IPS-18a (cell line): ENCODE data around the gene MTCL3.

Experiments
- H3K27ac ChIP-seq: one replicate; pipeline ENCODE4 v1.5.1; 2013; ENCODE audit warnings: low read length
- H3K27me3 ChIP-seq: one replicate; pipeline ENCODE4 v1.6.1; 2013; ENCODE audit warnings: mild to moderate bottlenecking, low read length; ENCODE audit not compliant: control insufficient read depth, insufficient read depth
- H3K36me3 ChIP-seq: one replicate; pipeline ENCODE4 v1.6.1; 2013; ENCODE audit warnings: low read depth, low read length; ENCODE audit not compliant: control insufficient read depth
- H3K4me1 ChIP-seq: one replicate; pipeline ENCODE4 v1.6.1; 2013; ENCODE audit warnings: low read depth, low read length; ENCODE audit not compliant: control insufficient read depth
- H3K4me3 ChIP-seq: one replicate; pipeline ENCODE4 v1.5.1; 2013; ENCODE audit warnings: low read length
- H3K9ac ChIP-seq: one replicate; pipeline ENCODE4 v1.6.1; 2013; ENCODE audit warnings: mild to moderate bottlenecking, low read length, moderate library complexity
- H3K9me3 ChIP-seq: one replicate; pipeline ENCODE4 v1.6.1; 2013; ENCODE audit warnings: low read depth, low read length; ENCODE audit not compliant: control insufficient read depth

Gene MTCL3

GRCh38 chr6:127514773-127515227 is 4.3 kb downstream of the MTCL3 start:
- H3K36me3 ChIP-seq: peaks cover 37% of the 10 kb centered on the region
- H3K4me1 ChIP-seq: peaks cover 12% of the 10 kb centered on the region
- no peak overlapping the region for H3K27ac ChIP-seq
- peak overlapping the region; percentile 91 for H3K4me3 ChIP-seq
- H3K27me3 ChIP-seq: peaks cover 15% of the 10 kb centered on the region
- no peaks in the 10 kb centered on the region for H3K9me3 ChIP-seq
- H3K9ac ChIP-seq: no peak overlapping the region

- Histone ChIP-seq H3K4me1 (peaks cover 11% of the 10 kb centered on the region), H3K4me3 (peak overlapping the region; percentile 91), H3K36me3 (peaks cover 42% of the 10 kb centered on the region), H3K9me3 (no peaks in the 10 kb centered on the region), H3K27ac (no peak overlapping the region), H3K9ac (no peak overlapping the region), H3K27me3 (peaks cover 15% of the 10 kb centered on the region)
Measured at GRCh38 chr6:127514179-127514772, 4.9 kb downstream of the MTCL3 start.

GRCh38 chr6:127513425-127513824 is 5.7 kb downstream of the MTCL3 start:
- Histone ChIP-seq H3K4me1 (peaks cover 11% of the 10 kb centered on the region), H3K27ac (no peak overlapping the region), H3K27me3 (peaks cover 15% of the 10 kb centered on the region), H3K36me3 (peaks cover 47% of the 10 kb centered on the region), H3K9ac (no peak overlapping the region), H3K4me3 (no peak overlapping the region), H3K9me3 (no peaks in the 10 kb centered on the region)

- Histone ChIP-seq H3K27me3 (peaks cover 15% of the 10 kb centered on the region), H3K9me3 (no peaks in the 10 kb centered on the region), H3K27ac (no peak overlapping the region), H3K4me1 (no peaks in the 10 kb centered on the region), H3K36me3 (peaks cover 47% of the 10 kb centered on the region), H3K9ac (no peak overlapping the region), H3K4me3 (no peak overlapping the region)
Measured at GRCh38 chr6:127510876-127511275, 8.3 kb downstream of the MTCL3 start.

- no peak overlapping the region for H3K9ac ChIP-seq
- peaks cover 36% of the 10 kb centered on the region for H3K36me3 ChIP-seq
- H3K4me3 ChIP-seq: no peak overlapping the region
- H3K4me1 ChIP-seq: no peaks in the 10 kb centered on the region
- no peak overlapping the region for H3K27ac ChIP-seq
- no peaks in the 10 kb centered on the region for H3K9me3 ChIP-seq
- H3K27me3 ChIP-seq: no peaks in the 10 kb centered on the region
Measured at GRCh38 chr6:127506894-127507293, 12.2 kb downstream of the MTCL3 start.

GRCh38 chr6:127503022-127503421 is 16.1 kb downstream of the MTCL3 start:
- Histone ChIP-seq H3K4me1 (no peaks in the 10 kb centered on the region), H3K9me3 (no peaks in the 10 kb centered on the region), H3K36me3 (peaks cover 6% of the 10 kb centered on the region), H3K9ac (no peak overlapping the region), H3K4me3 (no peak overlapping the region), H3K27ac (no peak overlapping the region), H3K27me3 (no peaks in the 10 kb centered on the region)

GRCh38 chr6:127497410-127497809 is 21.7 kb downstream of the MTCL3 start:
- no peak overlapping the region for H3K27ac ChIP-seq
- no peak overlapping the region for H3K4me3 ChIP-seq
- H3K9me3 ChIP-seq: no peaks in the 10 kb centered on the region
- H3K27me3 ChIP-seq: no peaks in the 10 kb centered on the region
- no peak overlapping the region for H3K9ac ChIP-seq
- no peaks in the 10 kb centered on the region for H3K36me3 ChIP-seq
- H3K4me1 ChIP-seq: no peaks in the 10 kb centered on the region

- Histone ChIP-seq H3K27me3 (no peaks in the 10 kb centered on the region), H3K36me3 (peaks cover 2% of the 10 kb centered on the region), H3K27ac (no peak overlapping the region), H3K4me1 (no peaks in the 10 kb centered on the region), H3K4me3 (no peak overlapping the region), H3K9ac (no peak overlapping the region), H3K9me3 (no peaks in the 10 kb centered on the region)
Measured at GRCh38 chr6:127496471-127496870, 22.7 kb downstream of the MTCL3 start.

- H3K27ac ChIP-seq: no peak overlapping the region
- no peak overlapping the region for H3K9ac ChIP-seq
- H3K36me3 ChIP-seq: peaks cover 11% of the 10 kb centered on the region
- H3K9me3 ChIP-seq: no peaks in the 10 kb centered on the region
- H3K27me3 ChIP-seq: no peaks in the 10 kb centered on the region
- H3K4me3 ChIP-seq: no peak overlapping the region
- no peaks in the 10 kb centered on the region for H3K4me1 ChIP-seq
Measured at GRCh38 chr6:127494240-127494767, 24.8 kb downstream of the MTCL3 start.

- Histone ChIP-seq H3K4me3 (no peak overlapping the region), H3K4me1 (peaks cover 27% of the 10 kb centered on the region), H3K9ac (no peak overlapping the region), H3K27me3 (no peaks in the 10 kb centered on the region), H3K36me3 (peaks cover 11% of the 10 kb centered on the region), H3K9me3 (no peaks in the 10 kb centered on the region), H3K27ac (no peak overlapping the region)
Measured at GRCh38 chr6:127489248-127489647, 29.9 kb downstream of the MTCL3 start.

- Histone ChIP-seq H3K4me3 (no peak overlapping the region), H3K27me3 (no peaks in the 10 kb centered on the region), H3K36me3 (peaks cover 10% of the 10 kb centered on the region), H3K4me1 (peaks cover 50% of the 10 kb centered on the region), H3K9ac (no peak overlapping the region), H3K27ac (no peak overlapping the region), H3K9me3 (no peaks in the 10 kb centered on the region)
Measured at GRCh38 chr6:127486934-127487333, 32.2 kb downstream of the MTCL3 start.

- peaks cover 7% of the 10 kb centered on the region for H3K36me3 ChIP-seq
- peak overlapping the region; percentile 61 for H3K27ac ChIP-seq
- peak overlapping the region; percentile 2 for H3K9ac ChIP-seq
- peaks cover 59% of the 10 kb centered on the region for H3K4me1 ChIP-seq
- no peaks in the 10 kb centered on the region for H3K27me3 ChIP-seq
- peak overlapping the region; percentile 7 for H3K4me3 ChIP-seq
- no peaks in the 10 kb centered on the region for H3K9me3 ChIP-seq
Measured at GRCh38 chr6:127484212-127484863, 34.8 kb downstream of the MTCL3 start.
